Fibroblast of lung (primary cell): ENCODE data around the gene PEX13. TPM values are rescaled to one million over a fixed set of nuclear protein-coding genes. Genes with fewer than 3 reads are reported as not detected.

Source experiments
- DNase-seq, 2 donors: peaks; one replicate each; pipeline versions ENCODE4 v3.0.0 to v3.0.0-alpha.2; 2010; ENCODE audit warnings: low read depth in 2 of 2
- H2AFZ ChIP-seq: 2 replicates; pipeline ENCODE4 v1.5.1; 2012; ENCODE audit warnings: low read length, control low read depth, inconsistent platforms
- H3K27ac ChIP-seq: 2 replicates; pipeline ENCODE4 v1.5.1; 2011; ENCODE audit warnings: low read length, control low read depth; ENCODE audit not compliant: insufficient read depth
- H3K27me3 ChIP-seq: 2 replicates; pipeline ENCODE4 v1.5.1; 2011; ENCODE audit warnings: mild to moderate bottlenecking, low read length; ENCODE audit not compliant: control insufficient read depth, insufficient read depth
- H3K36me3 ChIP-seq: 2 replicates; pipeline ENCODE4 v1.5.1; 2011; ENCODE audit warnings: low read length; ENCODE audit not compliant: control insufficient read depth, insufficient read depth
- H3K4me1 ChIP-seq: 2 replicates; pipeline ENCODE4 v1.5.1; 2011; ENCODE audit warnings: low read length; ENCODE audit not compliant: control insufficient read depth, insufficient read depth; ENCODE audit errors: extremely low read depth
- H3K4me2 ChIP-seq: 2 replicates; pipeline ENCODE4 v1.5.1; 2011; ENCODE audit warnings: low read length, control low read depth; ENCODE audit not compliant: insufficient read depth; ENCODE audit errors: extremely low read depth
- H3K4me3 ChIP-seq, 4 experiments: fragments of 200-600 bp in 1 of 4; sonication (generic) in 1 of 4; replicated peaks in 1 of 4; 2 replicates each; pipeline ENCODE4 v1.5.1; 2011 to 2016; ENCODE audit warnings: low read length in 4 of 4, low read depth in 3 of 4, mild to moderate bottlenecking in 3 of 4, control low read depth in 2 of 4, inconsistent platforms in 1 of 4, mixed read lengths in 1 of 4; ENCODE audit not compliant: insufficient read depth in 1 of 4; ENCODE audit errors: control extremely low read depth in 1 of 4
- H3K79me2 ChIP-seq: 2 replicates; pipeline ENCODE4 v1.5.1; 2012; ENCODE audit warnings: mild to moderate bottlenecking, low read length, inconsistent platforms; ENCODE audit not compliant: control insufficient read depth, insufficient read depth
- H3K9ac ChIP-seq: 2 replicates; pipeline ENCODE4 v1.5.1; 2011; ENCODE audit warnings: mild to moderate bottlenecking, low read length, control low read depth; ENCODE audit not compliant: insufficient read depth
- H3K9me3 ChIP-seq: 2 replicates; pipeline ENCODE4 v1.5.1; 2012; ENCODE audit warnings: low read depth, low read length; ENCODE audit not compliant: control insufficient read depth, insufficient read depth
- H4K20me1 ChIP-seq: 2 replicates; pipeline ENCODE4 v1.5.1; 2011; ENCODE audit warnings: low read length; ENCODE audit not compliant: control insufficient read depth, insufficient read depth; ENCODE audit errors: extremely low read depth
- EZH2 ChIP-seq: IDR thresholded peaks from 2 replicates; pipeline ENCODE4 v1.5.1; 2012; ENCODE audit warnings: low read length, control low read depth, mild to moderate bottlenecking; ENCODE audit errors: missing control alignments
- polyA plus RNA-seq, 2 donors: library from polyadenylated mRNA; depleted of rRNA in 1 of 2; stranded (reverse) in 1 of 2; unstranded in 1 of 2; fragments of >200 nt; gene quantifications; 2 replicates each; pipeline ENCODE4 v1.2.1, GENCODE V29; 2011 to 2012; ENCODE audit warnings: missing spikeins in 1 of 2
- total RNA-seq: library from RNA; depleted of rRNA; stranded (reverse); fragments of >200 nt; gene quantifications from 2 replicates; pipeline ENCODE4 v1.2.1, GENCODE V29; 2014
- TF ChIP-seq, protein P1 (sequence below), 2 donors: IDR thresholded peaks in 1 of 2; conservative IDR thresholded peaks in 1 of 2; 1 replicate in 1 of 2; 2 replicates in 1 of 2; pipeline ENCODE4 v1.5.1; 2011 to 2012; ENCODE audit warnings: low read length in 2 of 2, control low read depth in 1 of 2, inconsistent platforms in 1 of 2, low read depth in 1 of 2, mild to moderate bottlenecking in 1 of 2

The PEX13 gene
- total and polyA plus RNA-seq, 2 donors (not counting 1 experiment from before 2014, with no cell fraction given): 20.4 to 28.1 TPM

DNA sequence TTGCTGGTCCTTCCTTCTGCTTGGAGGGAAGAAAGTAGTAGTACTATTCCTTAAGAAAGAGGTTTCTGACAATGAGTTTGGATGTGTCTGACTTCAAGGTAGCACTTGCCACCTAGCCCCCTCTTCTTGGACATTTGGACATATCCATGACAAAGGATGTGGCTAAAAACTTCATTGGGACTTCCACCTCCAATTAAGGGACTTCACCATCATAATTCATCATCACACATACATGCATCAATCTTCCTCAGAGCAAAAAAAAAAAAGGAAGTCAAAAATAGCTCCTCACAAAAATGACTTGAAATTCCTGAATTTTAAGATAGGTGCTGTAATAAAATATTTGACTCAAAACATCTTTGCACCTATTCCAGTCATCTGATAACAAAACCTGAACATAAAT is 23.4 kb upstream of the PEX13 start:
- Histone ChIP-seq H3K9ac (no peak overlapping the region), H3K4me1 (no peaks in the 10 kb centered on the region), H3K4me3 (no peak overlapping the region), H3K79me2 (no peaks in the 10 kb centered on the region), H3K27me3 (no peaks in the 10 kb centered on the region), H3K9me3 (no peaks in the 10 kb centered on the region), H4K20me1 (no peaks in the 10 kb centered on the region), H2AFZ (no peak overlapping the region), H3K36me3 (no peaks in the 10 kb centered on the region), H3K27ac (no peak overlapping the region), H3K4me2 (no peak overlapping the region)
- DNase-seq: no peak
- TF ChIP-seq, protein P1, sequence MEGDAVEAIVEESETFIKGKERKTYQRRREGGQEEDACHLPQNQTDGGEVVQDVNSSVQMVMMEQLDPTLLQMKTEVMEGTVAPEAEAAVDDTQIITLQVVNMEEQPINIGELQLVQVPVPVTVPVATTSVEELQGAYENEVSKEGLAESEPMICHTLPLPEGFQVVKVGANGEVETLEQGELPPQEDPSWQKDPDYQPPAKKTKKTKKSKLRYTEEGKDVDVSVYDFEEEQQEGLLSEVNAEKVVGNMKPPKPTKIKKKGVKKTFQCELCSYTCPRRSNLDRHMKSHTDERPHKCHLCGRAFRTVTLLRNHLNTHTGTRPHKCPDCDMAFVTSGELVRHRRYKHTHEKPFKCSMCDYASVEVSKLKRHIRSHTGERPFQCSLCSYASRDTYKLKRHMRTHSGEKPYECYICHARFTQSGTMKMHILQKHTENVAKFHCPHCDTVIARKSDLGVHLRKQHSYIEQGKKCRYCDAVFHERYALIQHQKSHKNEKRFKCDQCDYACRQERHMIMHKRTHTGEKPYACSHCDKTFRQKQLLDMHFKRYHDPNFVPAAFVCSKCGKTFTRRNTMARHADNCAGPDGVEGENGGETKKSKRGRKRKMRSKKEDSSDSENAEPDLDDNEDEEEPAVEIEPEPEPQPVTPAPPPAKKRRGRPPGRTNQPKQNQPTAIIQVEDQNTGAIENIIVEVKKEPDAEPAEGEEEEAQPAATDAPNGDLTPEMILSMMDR (conservative IDR thresholded peaks at IDR 0.05 in 1 of 2, IDR thresholded peaks at IDR 0.05 in 1 of 2; ENCODE audit: low read depth in 1 of 2, low read length in 2 of 2): no peak
- no peak for TF ChIP-seq EZH2

DNA sequence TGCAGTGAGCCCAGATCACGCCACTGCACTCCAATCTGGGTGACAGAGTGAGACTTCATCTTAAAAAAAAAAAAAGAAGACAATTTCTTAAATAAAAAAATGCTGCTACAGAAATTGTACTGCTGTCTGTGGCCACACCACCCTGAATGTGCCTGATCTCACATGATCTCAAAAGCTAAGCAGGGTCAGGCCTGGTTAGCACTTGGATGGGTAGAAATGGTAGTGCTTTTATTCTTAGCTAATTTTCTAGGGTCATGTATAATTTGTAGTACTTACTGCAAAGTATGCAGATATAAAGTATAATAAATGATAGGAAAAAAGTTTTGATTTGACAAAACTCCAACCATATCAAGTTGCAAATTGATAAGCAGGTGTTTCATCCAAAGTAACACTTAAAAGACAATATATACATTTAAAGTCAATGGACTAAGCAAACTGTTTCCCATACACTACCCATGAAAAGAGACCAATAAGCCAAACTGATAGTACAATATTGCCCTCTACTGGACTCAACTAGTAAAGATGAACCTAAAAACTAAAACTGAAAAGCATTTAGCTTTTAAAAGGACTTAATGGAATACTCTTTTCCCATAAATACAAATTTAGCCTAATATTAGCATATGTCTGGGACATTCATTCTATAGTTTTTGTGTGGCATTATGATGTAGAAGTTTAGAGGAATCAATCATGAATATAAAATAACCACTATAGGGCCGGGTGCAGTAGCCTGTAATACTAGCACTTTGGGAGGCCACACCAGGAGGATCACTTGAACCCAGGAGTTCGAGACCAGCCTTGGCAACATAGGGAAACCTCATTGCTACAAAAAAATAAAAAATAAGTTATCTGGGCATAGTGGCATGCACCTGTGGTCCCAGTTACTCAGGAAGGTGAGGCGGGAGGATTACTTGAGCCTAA is 18.6 kb upstream of the PEX13 start:
- Histone ChIP-seq H3K9ac (no peak overlapping the region), H3K36me3 (no peaks in the 10 kb centered on the region), H3K27me3 (no peaks in the 10 kb centered on the region), H2AFZ (no peak overlapping the region), H3K4me2 (no peak overlapping the region), H3K4me1 (no peaks in the 10 kb centered on the region), H3K27ac (no peak overlapping the region), H3K79me2 (no peaks in the 10 kb centered on the region), H3K9me3 (no peaks in the 10 kb centered on the region), H4K20me1 (no peaks in the 10 kb centered on the region), H3K4me3 (no peak overlapping the region)
- peak; percentile 31 to 74 for DNase-seq
- TF ChIP-seq, protein P1 (conservative IDR thresholded peaks at IDR 0.05 in 1 of 2, IDR thresholded peaks at IDR 0.05 in 1 of 2; ENCODE audit: low read depth in 1 of 2, low read length in 2 of 2): peak in 1 of 2 donors; percentile 46
- no peak for TF ChIP-seq EZH2

DNA sequence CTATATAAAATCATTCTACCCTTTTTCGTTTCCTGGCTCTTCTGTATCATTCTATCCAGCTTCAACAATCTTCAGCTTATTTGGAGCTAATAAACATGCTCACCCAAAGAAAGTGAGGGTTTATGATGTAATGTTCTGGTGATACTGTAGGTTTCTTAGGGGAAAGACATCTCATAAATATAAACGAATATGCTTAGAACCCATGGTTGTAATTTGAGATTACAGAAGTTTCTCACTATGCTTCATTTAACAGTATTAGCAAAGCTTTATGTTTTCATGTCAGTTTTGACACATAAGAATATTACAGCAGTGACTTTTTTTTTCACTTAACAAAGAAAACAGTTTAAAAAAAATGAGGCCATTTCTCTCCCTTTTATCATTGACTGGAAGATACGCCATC is 11.8 kb upstream of the PEX13 start:
- Histone ChIP-seq H3K9ac (no peak overlapping the region), H3K27me3 (no peaks in the 10 kb centered on the region), H3K4me1 (no peaks in the 10 kb centered on the region), H2AFZ (no peak overlapping the region), H4K20me1 (no peaks in the 10 kb centered on the region), H3K9me3 (no peaks in the 10 kb centered on the region), H3K79me2 (no peaks in the 10 kb centered on the region), H3K4me2 (no peak overlapping the region), H3K27ac (no peak overlapping the region), H3K4me3 (no peak overlapping the region), H3K36me3 (no peaks in the 10 kb centered on the region)
- no peak for DNase-seq
- TF ChIP-seq, protein P1 (conservative IDR thresholded peaks at IDR 0.05 in 1 of 2, IDR thresholded peaks at IDR 0.05 in 1 of 2; ENCODE audit: low read depth in 1 of 2, low read length in 2 of 2): no peak
- no peak for TF ChIP-seq EZH2
